Smooth muscle cell of bladder (primary cell): Measurements from ENCODE around the gene FAM124B. TPM values are rescaled to one million over a fixed set of nuclear protein-coding genes. Genes with fewer than 3 reads are reported as not detected.

ENCODE experiments used
- total RNA-seq: library from RNA; depleted of rRNA; stranded (reverse); fragments of >200 nt; gene quantifications from 2 replicates; pipeline ENCODE4 v1.2.3, GENCODE V29; 2014

The FAM124B gene
- under 0.01 and 0.14 TPM in 2 replicates for total RNA-seq

DNA sequence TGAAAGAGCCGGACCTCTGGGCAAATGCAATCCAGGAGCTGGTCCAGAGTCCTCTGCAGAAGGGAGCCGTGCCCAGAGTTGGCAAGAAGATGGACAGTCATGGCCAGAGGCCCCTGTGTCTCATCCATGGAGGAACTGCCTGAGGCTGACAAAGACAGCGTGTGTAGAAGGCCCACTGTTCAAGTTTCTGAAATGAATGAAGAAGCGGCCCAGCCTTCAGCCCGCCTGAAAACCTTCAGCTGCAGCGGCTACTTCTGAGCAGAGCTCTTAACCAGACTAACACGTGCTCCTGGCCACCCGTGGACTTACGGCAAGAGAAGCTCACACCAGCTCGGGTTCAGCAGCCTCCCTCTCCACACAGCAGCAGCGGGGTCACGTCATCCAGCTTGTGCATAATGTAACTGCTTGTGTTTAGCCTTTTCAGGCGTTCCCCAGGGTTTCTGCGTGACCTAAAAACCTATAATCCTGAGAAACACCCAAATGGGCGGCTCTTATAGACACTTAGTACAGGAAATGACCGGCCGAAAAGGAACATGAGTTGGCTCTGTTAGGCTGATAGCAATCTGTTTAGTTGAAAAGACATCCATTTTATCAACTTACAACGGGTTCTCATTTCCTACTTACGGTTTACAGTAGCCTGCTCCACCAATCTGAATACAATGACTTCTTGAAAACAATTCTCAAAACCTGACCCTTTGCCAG, at the start of gene FAM124B:
FAM124B (minus strand) TSS at position 467 of the 702 bp plus-strand sequence; CDS start at position 128, 339 bp downstream.

Other genes with a start within 250 kb of the FAM124B start
- gene CUL3, start 183.3 kb upstream of the FAM124B start, total RNA-seq, result 52.8 and 60.8 TPM in 2 replicates